Measurements from ENCODE around the gene KIF19.
"Not testable (repeated sequence)": the region's sequence is repeated elsewhere in the genome, so short reads cannot be mapped to it uniquely, and the experiment has no call there.

KIF19 gene

DNA sequence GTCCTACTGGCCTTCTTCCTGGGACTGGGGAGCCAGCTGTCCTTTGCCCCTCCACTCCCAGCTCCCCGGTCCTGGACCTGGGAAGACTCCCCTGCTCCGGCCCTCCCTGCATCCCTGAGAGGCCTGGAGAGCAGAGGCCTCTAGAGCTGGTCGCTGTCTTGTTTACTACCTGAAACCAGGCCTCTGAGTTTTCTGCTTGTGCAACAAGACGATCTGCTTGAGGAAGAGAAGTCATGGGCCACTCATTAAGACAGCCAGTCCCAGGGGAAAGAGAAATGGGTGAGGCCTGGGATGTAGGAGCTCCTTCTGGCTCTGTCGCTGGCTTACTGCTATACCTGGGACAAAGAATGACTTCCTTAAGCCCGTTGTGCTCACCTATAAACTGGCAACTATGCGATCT is 76.0 kb downstream of the KIF19 start:
- TF ChIP-seq, protein P1, sequence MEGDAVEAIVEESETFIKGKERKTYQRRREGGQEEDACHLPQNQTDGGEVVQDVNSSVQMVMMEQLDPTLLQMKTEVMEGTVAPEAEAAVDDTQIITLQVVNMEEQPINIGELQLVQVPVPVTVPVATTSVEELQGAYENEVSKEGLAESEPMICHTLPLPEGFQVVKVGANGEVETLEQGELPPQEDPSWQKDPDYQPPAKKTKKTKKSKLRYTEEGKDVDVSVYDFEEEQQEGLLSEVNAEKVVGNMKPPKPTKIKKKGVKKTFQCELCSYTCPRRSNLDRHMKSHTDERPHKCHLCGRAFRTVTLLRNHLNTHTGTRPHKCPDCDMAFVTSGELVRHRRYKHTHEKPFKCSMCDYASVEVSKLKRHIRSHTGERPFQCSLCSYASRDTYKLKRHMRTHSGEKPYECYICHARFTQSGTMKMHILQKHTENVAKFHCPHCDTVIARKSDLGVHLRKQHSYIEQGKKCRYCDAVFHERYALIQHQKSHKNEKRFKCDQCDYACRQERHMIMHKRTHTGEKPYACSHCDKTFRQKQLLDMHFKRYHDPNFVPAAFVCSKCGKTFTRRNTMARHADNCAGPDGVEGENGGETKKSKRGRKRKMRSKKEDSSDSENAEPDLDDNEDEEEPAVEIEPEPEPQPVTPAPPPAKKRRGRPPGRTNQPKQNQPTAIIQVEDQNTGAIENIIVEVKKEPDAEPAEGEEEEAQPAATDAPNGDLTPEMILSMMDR (IDR thresholded peaks at IDR 0.05; ENCODE audit: extremely low read depth, missing control alignments) = no peak
- no peak for DNase-seq (ENCODE audit: low spot score)

DNA sequence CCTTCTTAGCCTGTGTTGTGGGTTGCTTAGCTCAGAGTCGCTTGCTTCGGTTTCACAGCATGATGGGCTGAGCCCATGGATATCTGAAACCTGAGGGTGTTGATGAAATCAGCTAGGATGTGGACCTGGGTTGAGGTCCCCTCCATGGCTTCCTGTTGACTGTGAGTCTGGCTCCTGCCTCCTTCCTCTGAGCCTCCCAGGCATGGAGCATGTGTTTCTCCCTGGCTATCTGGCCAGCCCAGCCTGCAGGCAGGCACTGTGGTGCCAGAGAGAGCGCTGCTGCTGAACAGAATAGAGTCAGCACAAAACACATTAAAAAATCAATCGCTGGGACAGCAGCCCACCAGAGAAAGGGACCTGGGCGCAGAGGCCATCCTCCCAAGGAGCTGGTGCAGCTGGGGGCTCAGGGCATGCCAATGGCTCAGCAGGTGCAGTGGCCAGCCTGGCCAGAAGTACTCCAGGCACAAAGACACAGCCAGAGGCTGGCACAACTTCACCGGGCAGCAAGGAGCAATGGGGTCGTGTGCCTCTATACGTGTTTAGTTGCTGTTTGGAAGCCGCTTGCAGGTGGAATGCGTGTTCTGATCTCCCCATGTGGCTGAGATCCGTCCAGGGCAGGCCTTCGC is 77.6 kb downstream of the KIF19 start:
- TF ChIP-seq, protein P1 (IDR thresholded peaks at IDR 0.05; ENCODE audit: extremely low read depth, missing control alignments) = no peak
- no peak for DNase-seq (ENCODE audit: low spot score)

- no peak for DNase-seq (ENCODE audit: low spot score)
- TF ChIP-seq, protein P1 (IDR thresholded peaks at IDR 0.05; ENCODE audit: extremely low read depth, missing control alignments) = no peak
Observed at GRCh38 chr17:74404218-74404617, 78.2 kb downstream of the KIF19 start.

- no peak for DNase-seq (ENCODE audit: low spot score)
Observed at GRCh38 chr17:74404789-74405188, 78.8 kb downstream of the KIF19 start.

GRCh38 chr17:74405311-74405710 is 79.3 kb downstream of the KIF19 start:
- DNase-seq (ENCODE audit: low spot score) = not testable (repeated sequence)

More at GRCh38 chr17:74404789-74405188, 78.8 kb downstream of the KIF19 start:
- TF ChIP-seq, protein P1 (IDR thresholded peaks at IDR 0.05; ENCODE audit: extremely low read depth, missing control alignments) = no peak

Data from GM20000 (cell line).